Measurements from ENCODE around the gene UHRF2.
"Not testable (repeated sequence)": the region's sequence is repeated elsewhere in the genome, so short reads cannot be mapped to it uniquely, and the experiment has no call there.

UHRF2 gene

GRCh38 chr9:6428940-6429889, 16.2 kb downstream of the UHRF2 start:
- no peak for DNase-seq (ENCODE audit: low read depth in 3 of 3)

GRCh38 chr9:6431038-6431437, 18.0 kb downstream of the UHRF2 start:
- no peak for DNase-seq (ENCODE audit: low read depth in 3 of 3)

- DNase-seq (ENCODE audit: low read depth in 3 of 3), result no peak
Observed at GRCh38 chr9:6433410-6433809, 20.4 kb downstream of the UHRF2 start.

- no peak for DNase-seq (ENCODE audit: low read depth in 3 of 3)
Observed at GRCh38 chr9:6439051-6439703, 26.2 kb downstream of the UHRF2 start.

GRCh38 chr9:6440405-6440804, 27.4 kb downstream of the UHRF2 start:
- no peak for DNase-seq (ENCODE audit: low read depth in 3 of 3)

GRCh38 chr9:6441269-6441668, 28.3 kb downstream of the UHRF2 start:
- DNase-seq (ENCODE audit: low read depth in 3 of 3), result no peak

GRCh38 chr9:6443661-6444060, 30.7 kb downstream of the UHRF2 start:
- no peak for DNase-seq (ENCODE audit: low read depth in 3 of 3)

GRCh38 chr9:6444128-6444527, 31.1 kb downstream of the UHRF2 start:
- no peak for DNase-seq (ENCODE audit: low read depth in 3 of 3)

GRCh38 chr9:6449086-6449485, 36.1 kb downstream of the UHRF2 start:
- no peak for DNase-seq (ENCODE audit: low read depth in 3 of 3)

- DNase-seq (ENCODE audit: low read depth in 3 of 3), result no peak
Observed at GRCh38 chr9:6449645-6450044, 36.6 kb downstream of the UHRF2 start.

- DNase-seq (ENCODE audit: low read depth in 3 of 3), result no peak
Observed at GRCh38 chr9:6450641-6451375, 37.8 kb downstream of the UHRF2 start.

- DNase-seq (ENCODE audit: low read depth in 3 of 3), result not testable (repeated sequence)
Observed at GRCh38 chr9:6455292-6455691, 42.3 kb downstream of the UHRF2 start.

- not testable (repeated sequence) for DNase-seq (ENCODE audit: low read depth in 3 of 3)
Observed at GRCh38 chr9:6458704-6459103, 45.7 kb downstream of the UHRF2 start.

GRCh38 chr9:6459718-6460117, 46.7 kb downstream of the UHRF2 start:
- DNase-seq (ENCODE audit: low read depth in 3 of 3), result no peak

- no peak for DNase-seq (ENCODE audit: low read depth in 3 of 3)
Observed at GRCh38 chr9:6460189-6460768, 47.3 kb downstream of the UHRF2 start.

- no peak for DNase-seq (ENCODE audit: low read depth in 3 of 3)
Observed at GRCh38 chr9:6461619-6462018, 48.6 kb downstream of the UHRF2 start.

- DNase-seq (ENCODE audit: low read depth in 3 of 3), result no peak
Observed at GRCh38 chr9:6467006-6467625, 54.1 kb downstream of the UHRF2 start.

- DNase-seq (ENCODE audit: low read depth in 3 of 3), result no peak
Observed at GRCh38 chr9:6471231-6471850, 58.3 kb downstream of the UHRF2 start.

- no peak for DNase-seq (ENCODE audit: low read depth in 3 of 3)
Observed at GRCh38 chr9:6473151-6473550, 60.2 kb downstream of the UHRF2 start.

- no peak for DNase-seq (ENCODE audit: low read depth in 3 of 3)
Observed at GRCh38 chr9:6479959-6480358, 67.0 kb downstream of the UHRF2 start.

GRCh38 chr9:6484210-6484609, 71.2 kb downstream of the UHRF2 start:
- DNase-seq (ENCODE audit: low read depth in 3 of 3), result no peak
